ENCODE measurements around the gene SLC12A7. TPM values are rescaled to one million over a fixed set of nuclear protein-coding genes. Genes with fewer than 3 reads are reported as not detected.

The SLC12A7 gene
- total RNA-seq, 1 experiment from 2014 or later, result 30.8 TPM

DNA sequence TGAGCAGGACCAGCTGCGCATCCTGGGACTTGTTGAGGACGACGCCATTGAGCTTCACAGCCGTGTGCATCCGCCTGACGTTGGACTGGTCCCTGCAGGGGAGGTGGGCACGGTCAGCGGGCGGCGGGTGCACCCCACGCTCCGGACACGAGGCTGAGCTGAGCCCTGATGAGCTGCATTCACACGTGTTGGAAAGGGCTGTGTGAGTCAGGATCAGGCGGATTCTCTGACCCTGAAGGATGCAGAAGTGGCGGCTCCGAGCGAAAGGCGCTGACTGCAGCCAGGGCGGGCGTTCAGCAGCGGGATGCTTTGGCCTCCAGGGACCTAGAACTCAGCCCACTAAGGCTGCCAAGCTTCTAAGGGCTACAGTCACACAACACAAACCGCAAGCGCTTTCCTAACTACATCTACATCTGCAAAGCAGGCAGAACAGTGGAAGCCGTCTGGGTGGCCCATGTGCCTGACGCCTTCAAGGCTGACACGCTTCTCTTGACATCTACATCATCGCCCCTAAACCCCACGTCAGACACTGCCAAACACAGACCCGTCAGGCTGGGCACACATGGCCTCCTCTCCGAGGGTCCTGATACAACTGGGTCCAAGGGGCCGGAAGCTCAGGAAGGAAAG is 58.4 kb downstream of the SLC12A7 start:
- Histone ChIP-seq H2BK12ac (ENCODE audit: insufficient read length, low read depth, low read length) (no peak overlapping the region), H3K14ac (ENCODE audit: insufficient read depth, low read length) (no peak overlapping the region), H3K79me2 (ENCODE audit: insufficient read depth, low read length) (no peaks in the 10 kb centered on the region), H2BK20ac (ENCODE audit: low read depth, low read length, poor library complexity, severe bottlenecking) (no peak overlapping the region), H3K4ac (ENCODE audit: low read depth, low read length) (no peak overlapping the region), H2BK5ac (ENCODE audit: insufficient read length, low read length) (no peak overlapping the region), H2BK15ac (ENCODE audit: low read depth, low read length) (no peak overlapping the region), H3K27me3 (ENCODE audit: insufficient read depth, low read length) (no peaks in the 10 kb centered on the region), H3K4me1 (ENCODE audit: insufficient read depth, low read length) (no peaks in the 10 kb centered on the region), H3K56ac (ENCODE audit: insufficient read length, low read depth, low read length) (no peak overlapping the region), H3K18ac (ENCODE audit: insufficient read length, low read depth, low read length) (no peak overlapping the region), H2BK120ac (ENCODE audit: low read depth, low read length, poor library complexity, severe bottlenecking) (no peak overlapping the region), H3K23me2 (ENCODE audit: insufficient read length, low read depth, low read length, poor library complexity, severe bottlenecking) (no peaks in the 10 kb centered on the region), H2AK5ac (ENCODE audit: insufficient read length, low read length) (no peak overlapping the region), H4K8ac (replicated peaks; ENCODE audit: insufficient read length, low read depth, low read length) (no peak overlapping the region), H4K20me1 (ENCODE audit: control insufficient read depth, insufficient read depth, insufficient read length) (no peaks in the 10 kb centered on the region), H3K9ac (ENCODE audit: extremely low read depth, insufficient read length, low read length) (no peak overlapping the region), H3K9me3 (ENCODE audit: control insufficient read depth, low read depth, low read length) (no peaks in the 10 kb centered on the region), H3K79me1 (ENCODE audit: insufficient read depth, low read depth, low read length, poor library complexity, severe bottlenecking) (no peaks in the 10 kb centered on the region), H3K27ac (ENCODE audit: insufficient read length, low read depth, low read length) (no peak overlapping the region), H4K5ac (ENCODE audit: insufficient read length, low read depth, low read length) (no peak overlapping the region), H3K4me2 (ENCODE audit: insufficient read depth, insufficient read length, low read length) (no peak overlapping the region), H3T11ph (ENCODE audit: low read length) (no peak overlapping the region), H4K91ac (ENCODE audit: insufficient read length, low read depth, low read length) (no peak overlapping the region), H2AFZ (ENCODE audit: low read length) (no peak overlapping the region), H3K23ac (ENCODE audit: insufficient read length, low read depth, low read length) (no peak overlapping the region)
- DNase-seq, result no peak
- no CpG with 5 or more reads among the region's 32 CpGs for WGBS (ENCODE audit: extremely low coverage, insufficient read length, low lambda C conversion rate)
- H3K9me3 Mint-ChIP-seq, result no peaks in the 10 kb centered on the region
- no peak overlapping the region for H3K4me3 Mint-ChIP-seq
- H3K36me3 Mint-ChIP-seq (ENCODE audit: insufficient read depth in 1 of 3, low read depth in 3 of 3), result peaks cover 6 to 34% (median 24%) of the 10 kb centered on the region in 3 experiments
- no peaks in the 10 kb centered on the region; the same call in 1 of the 2 replicates for H3K27me3 Mint-ChIP-seq (ENCODE audit: low read depth)
- H3K4me1 Mint-ChIP-seq, result no peaks in the 10 kb centered on the region
- no peak overlapping the region for H3K27ac Mint-ChIP-seq
- TF ChIP-seq, protein P1, sequence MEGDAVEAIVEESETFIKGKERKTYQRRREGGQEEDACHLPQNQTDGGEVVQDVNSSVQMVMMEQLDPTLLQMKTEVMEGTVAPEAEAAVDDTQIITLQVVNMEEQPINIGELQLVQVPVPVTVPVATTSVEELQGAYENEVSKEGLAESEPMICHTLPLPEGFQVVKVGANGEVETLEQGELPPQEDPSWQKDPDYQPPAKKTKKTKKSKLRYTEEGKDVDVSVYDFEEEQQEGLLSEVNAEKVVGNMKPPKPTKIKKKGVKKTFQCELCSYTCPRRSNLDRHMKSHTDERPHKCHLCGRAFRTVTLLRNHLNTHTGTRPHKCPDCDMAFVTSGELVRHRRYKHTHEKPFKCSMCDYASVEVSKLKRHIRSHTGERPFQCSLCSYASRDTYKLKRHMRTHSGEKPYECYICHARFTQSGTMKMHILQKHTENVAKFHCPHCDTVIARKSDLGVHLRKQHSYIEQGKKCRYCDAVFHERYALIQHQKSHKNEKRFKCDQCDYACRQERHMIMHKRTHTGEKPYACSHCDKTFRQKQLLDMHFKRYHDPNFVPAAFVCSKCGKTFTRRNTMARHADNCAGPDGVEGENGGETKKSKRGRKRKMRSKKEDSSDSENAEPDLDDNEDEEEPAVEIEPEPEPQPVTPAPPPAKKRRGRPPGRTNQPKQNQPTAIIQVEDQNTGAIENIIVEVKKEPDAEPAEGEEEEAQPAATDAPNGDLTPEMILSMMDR (conservative IDR thresholded peaks at IDR 0.05), result no peak

Measured in H9 (cell line).